ENCODE results near the gene CAPN14.

DNA sequence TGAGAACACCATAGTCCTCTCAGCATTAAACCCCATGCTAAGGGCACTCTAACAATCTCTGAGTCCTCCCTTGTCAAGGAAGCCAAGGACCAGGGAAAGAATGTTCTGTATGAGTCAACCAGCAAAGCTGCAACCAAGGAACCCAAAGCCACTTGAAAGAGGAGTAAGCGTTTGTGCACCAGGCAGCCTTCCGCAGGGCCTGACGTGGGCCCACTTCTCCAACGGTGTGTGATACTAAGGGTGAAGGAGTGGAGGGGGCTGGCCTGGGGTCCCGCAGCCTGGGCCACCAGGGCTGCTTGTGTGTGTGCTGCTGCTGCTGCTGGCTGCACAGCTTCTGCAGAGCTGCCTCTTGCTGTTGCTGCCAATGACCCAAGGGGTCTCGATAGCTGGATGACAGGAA lies 49.0 kb downstream of the CAPN14 start:
- TF ChIP-seq, protein P1, sequence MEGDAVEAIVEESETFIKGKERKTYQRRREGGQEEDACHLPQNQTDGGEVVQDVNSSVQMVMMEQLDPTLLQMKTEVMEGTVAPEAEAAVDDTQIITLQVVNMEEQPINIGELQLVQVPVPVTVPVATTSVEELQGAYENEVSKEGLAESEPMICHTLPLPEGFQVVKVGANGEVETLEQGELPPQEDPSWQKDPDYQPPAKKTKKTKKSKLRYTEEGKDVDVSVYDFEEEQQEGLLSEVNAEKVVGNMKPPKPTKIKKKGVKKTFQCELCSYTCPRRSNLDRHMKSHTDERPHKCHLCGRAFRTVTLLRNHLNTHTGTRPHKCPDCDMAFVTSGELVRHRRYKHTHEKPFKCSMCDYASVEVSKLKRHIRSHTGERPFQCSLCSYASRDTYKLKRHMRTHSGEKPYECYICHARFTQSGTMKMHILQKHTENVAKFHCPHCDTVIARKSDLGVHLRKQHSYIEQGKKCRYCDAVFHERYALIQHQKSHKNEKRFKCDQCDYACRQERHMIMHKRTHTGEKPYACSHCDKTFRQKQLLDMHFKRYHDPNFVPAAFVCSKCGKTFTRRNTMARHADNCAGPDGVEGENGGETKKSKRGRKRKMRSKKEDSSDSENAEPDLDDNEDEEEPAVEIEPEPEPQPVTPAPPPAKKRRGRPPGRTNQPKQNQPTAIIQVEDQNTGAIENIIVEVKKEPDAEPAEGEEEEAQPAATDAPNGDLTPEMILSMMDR (IDR thresholded peaks at IDR 0.05), result no peak
- TF ChIP-seq EP300 (IDR thresholded peaks at IDR 0.05) (no peak), POLR2AphosphoS5 (IDR thresholded peaks at IDR 0.05) (no peak)

Data from gastroesophageal sphincter (tissue), 3 donors.